Right lobe of liver (tissue), 6 donors: ENCODE results near the gene PGAM4. TPM values are rescaled to one million over a fixed set of nuclear protein-coding genes. Genes with fewer than 3 reads are reported as not detected.

Experiments used
- ATAC-seq, 4 donors: fragments of 200-7000 bp; cut with Tn5 transposase; one replicate each; pipeline ENCODE4 v1.9.1; 2020; ENCODE audit warnings: mild to moderate bottlenecking in 4 of 4, moderate library complexity in 4 of 4
- DNase-seq, 3 donors: peaks; one replicate each; pipeline ENCODE4 v3.0.0-alpha.2; 2020
- H3K27ac ChIP-seq, 3 donors: fragments of 200-600 bp; one replicate each; pipeline ENCODE4 v1.8.0; 2022
- H3K27me3 ChIP-seq, 2 donors: fragments of 200-600 bp; one replicate each; pipeline ENCODE4 v1.8.0; 2022
- H3K36me3 ChIP-seq, 4 donors: fragments of 200-600 bp; sonication (generic) in 1 of 4; one replicate each; pipeline versions ENCODE4 v1.5.1 to v1.8.0; 2017 to 2022; ENCODE audit warnings: control low read depth in 1 of 4
- H3K4me1 ChIP-seq, 4 donors: fragments of 200-600 bp; sonication (generic) in 1 of 4; one replicate each; pipeline versions ENCODE4 v1.5.1 to v1.8.0; 2017 to 2022; ENCODE audit warnings: control low read depth in 1 of 4
- H3K4me3 ChIP-seq, 3 donors: fragments of 200-600 bp; one replicate each; pipeline ENCODE4 v1.8.0; 2022
- H3K9me3 ChIP-seq, 4 donors: fragments of 200-600 bp; sonication (generic) in 1 of 4; one replicate each; pipeline versions ENCODE4 v1.5.1 to v1.8.0; 2017 to 2022; ENCODE audit warnings: control low read depth in 1 of 4
- CTCF ChIP-seq, 4 donors: fragments of 200-600 bp in 3 of 4; fragments of 450-650 bp in 1 of 4; IDR thresholded peaks; one replicate each; pipeline versions ENCODE4 v1.5.1 to v1.8.0; 2016 to 2022; ENCODE audit warnings: antibody characterized with exemption in 4 of 4, mild to moderate bottlenecking in 2 of 4
- POLR2A ChIP-seq: fragments of 450-650 bp; IDR thresholded peaks from one replicate; pipeline ENCODE4 v1.6.1; 2017; ENCODE audit warnings: antibody characterized with exemption, mild to moderate bottlenecking
- WGBS: methylation state at CpG from one replicate; pipeline ENCODE4 v1.1.6; 2018; ENCODE audit warnings: low coverage, low lambda C conversion rate; ENCODE audit not compliant: insufficient coverage; ENCODE audit errors: missing lambda C conversion rate; 5-methylcytosine and 5-hydroxymethylcytosine counted together
- intact Hi-C, 2 donors: fragments of 100-400 bp; cut with DNase I; formaldehyde crosslinking; loops; one replicate each; pipeline versions ENCODE4 v1.11.2 to v1.14.1; 2022
- total RNA-seq, 6 experiments: library from RNA; depleted of rRNA in 2 of 6; stranded (reverse); fragments of >200 nt in 2 of 6; fragmentation: NEBNext Ultra II Directional in 3 of 6; extraction: Animal tissue kit (Norgen Biotek cat#: 25700) in 3 of 6; gene quantifications; one replicate each; pipeline versions ENCODE4 v1.1.0 to v1.2.4, GENCODE V29; 2016 to 2023
- donor health status: DM: no; HTN: yes; CAD: no.
- donor health status: DM: no; HTN: no; CAD: no.
- donor health status: DM: no; HTN: no; CAD: no.
- donor health status: DM: no; HTN: yes; CAD: no.
- donor health status: DM: no; HTN: yes; CAD: no.

PGAM4 gene
- total RNA-seq, 6 experiments from 2014 or later: not detected

GRCh38 chrX:77937291-77937690, 32.1 kb downstream of the PGAM4 start:
- TF ChIP-seq CTCF (IDR thresholded peaks at IDR 0.05) (no peak), POLR2A (no peak)
- Histone ChIP-seq H3K9me3 (no peaks in the 10 kb centered on the region), H3K4me3 (no peak overlapping the region), H3K27ac (no peak overlapping the region), H3K36me3 (no peaks in the 10 kb centered on the region), H3K27me3 (no peaks in the 10 kb centered on the region), H3K4me1 (no peaks in the 10 kb centered on the region)
- intact Hi-C loops: no loop called here
- DNase-seq (no peak), ATAC-seq (peak in 1 of 4 donors; percentile 25)
- WGBS: 17% methylated on average over 3 of the region's 3 CpGs

GRCh38 chrX:77936299-77936698, 33.1 kb downstream of the PGAM4 start:
- H3K4me1 ChIP-seq: no peaks in the 10 kb centered on the region
- H3K36me3 ChIP-seq: no peaks in the 10 kb centered on the region
- no peak overlapping the region for H3K27ac ChIP-seq
- ATAC-seq (no peak), DNase-seq (no peak)
- TF ChIP-seq POLR2A (no peak), CTCF (IDR thresholded peaks at IDR 0.05) (no peak)
- H3K9me3 ChIP-seq: no peaks in the 10 kb centered on the region
- no peaks in the 10 kb centered on the region for H3K27me3 ChIP-seq
- H3K4me3 ChIP-seq: no peak overlapping the region
- intact Hi-C loops: no loop called here

GRCh38 chrX:77935886-77936285, 33.6 kb downstream of the PGAM4 start:
- DNase-seq: no peak
- Histone ChIP-seq H3K27me3 (no peaks in the 10 kb centered on the region), H3K9me3 (no peaks in the 10 kb centered on the region), H3K4me3 (no peak overlapping the region), H3K27ac (no peak overlapping the region), H3K4me1 (no peaks in the 10 kb centered on the region), H3K36me3 (no peaks in the 10 kb centered on the region)
- WGBS: 35% methylated on average over 1 of the region's 1 CpG
- TF ChIP-seq CTCF (IDR thresholded peaks at IDR 0.05) (no peak), POLR2A (no peak)
- ATAC-seq: no peak
- intact Hi-C loops: no loop called here

GRCh38 chrX:77930581-77930980, 38.9 kb downstream of the PGAM4 start:
- intact Hi-C loops: no loop called here
- TF ChIP-seq CTCF (IDR thresholded peaks at IDR 0.05): no peak

DNA sequence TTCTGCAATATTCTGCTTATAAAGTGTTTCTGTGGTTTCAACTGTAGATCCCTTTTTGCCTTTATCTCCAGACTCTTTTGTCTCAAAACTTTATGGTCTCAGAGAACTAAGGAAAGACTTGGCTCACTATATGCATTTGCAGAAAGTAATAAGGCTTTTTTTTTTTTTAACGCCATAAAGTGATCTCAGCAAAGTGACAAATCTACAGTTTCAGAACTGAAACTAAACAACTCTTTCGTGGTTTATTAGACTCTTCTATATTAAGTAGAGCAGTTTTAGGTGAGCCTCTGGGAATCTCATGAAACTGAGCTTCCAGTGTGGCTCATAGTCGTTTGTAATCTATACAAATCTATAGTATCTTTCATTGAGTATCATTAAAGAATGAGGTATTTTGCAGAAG, 43.7 kb downstream of the PGAM4 start:
- DNase-seq: no peak
- H3K27me3 ChIP-seq: no peaks in the 10 kb centered on the region
- H3K36me3 ChIP-seq: no peaks in the 10 kb centered on the region
- no peak overlapping the region for H3K4me3 ChIP-seq
- TF ChIP-seq CTCF (IDR thresholded peaks at IDR 0.05) (no peak), POLR2A (no peak)
- no peaks in the 10 kb centered on the region for H3K9me3 ChIP-seq
- intact Hi-C loops: no loop called here
- H3K4me1 ChIP-seq: no peaks in the 10 kb centered on the region
- no peak for ATAC-seq
- 23% methylated on average over 3 of the region's 3 CpGs for WGBS
- no peak overlapping the region for H3K27ac ChIP-seq

More at GRCh38 chrX:77930581-77930980, 38.9 kb downstream of the PGAM4 start:
- H3K27ac ChIP-seq: no peak overlapping the region
- H3K9me3 ChIP-seq: no peaks in the 10 kb centered on the region
- 43% methylated on average over 1 of the region's 1 CpG for WGBS
- H3K4me3 ChIP-seq: no peak overlapping the region
- ATAC-seq (no peak), DNase-seq (no peak)
- H3K4me1 ChIP-seq: no peaks in the 10 kb centered on the region
- H3K36me3 ChIP-seq: no peaks in the 10 kb centered on the region
- H3K27me3 ChIP-seq: no peaks in the 10 kb centered on the region
